Stimulated activated CD4-positive, alpha-beta T cell treated with anti-CD3 and anti-CD28 coated beads, TNF-alpha, amount 100 ng/mL, for 24 hours (primary cell): ENCODE data around the gene TCAIM.
"Not testable (repeated sequence)": the region's sequence is repeated elsewhere in the genome, so short reads cannot be mapped to it uniquely, and the experiment has no call there.

Experiments used
- DNase-seq, 3 experiments: peaks; one replicate each; pipeline ENCODE4 v3.0.0-alpha.2; 2020; ENCODE audit warnings: low read depth in 3 of 3

The TCAIM gene

GRCh38 chr3:44343421-44343820, 4.9 kb downstream of the TCAIM start:
- DNase-seq: no peak

DNA sequence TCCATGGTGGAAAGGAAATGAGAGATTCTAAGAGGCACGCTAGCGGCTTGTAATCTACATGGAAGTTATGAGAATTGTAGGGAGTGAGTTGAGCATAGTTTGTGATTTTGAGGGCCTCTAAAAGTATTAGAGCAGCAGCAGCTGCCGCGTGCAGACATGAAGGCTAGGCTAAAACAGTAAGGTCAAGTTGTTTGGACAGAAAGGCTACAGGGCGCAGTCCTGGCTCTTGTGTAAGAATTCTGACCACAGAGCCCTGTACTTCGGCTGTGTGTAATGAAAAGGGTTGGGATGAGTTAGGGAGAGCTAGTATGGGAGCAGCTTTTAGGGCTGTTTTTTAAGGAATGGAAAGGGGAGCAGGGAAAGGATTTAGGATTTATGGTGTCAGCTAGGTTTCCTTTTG, 8.0 kb downstream of the TCAIM start:
- not testable (repeated sequence) for DNase-seq

DNA sequence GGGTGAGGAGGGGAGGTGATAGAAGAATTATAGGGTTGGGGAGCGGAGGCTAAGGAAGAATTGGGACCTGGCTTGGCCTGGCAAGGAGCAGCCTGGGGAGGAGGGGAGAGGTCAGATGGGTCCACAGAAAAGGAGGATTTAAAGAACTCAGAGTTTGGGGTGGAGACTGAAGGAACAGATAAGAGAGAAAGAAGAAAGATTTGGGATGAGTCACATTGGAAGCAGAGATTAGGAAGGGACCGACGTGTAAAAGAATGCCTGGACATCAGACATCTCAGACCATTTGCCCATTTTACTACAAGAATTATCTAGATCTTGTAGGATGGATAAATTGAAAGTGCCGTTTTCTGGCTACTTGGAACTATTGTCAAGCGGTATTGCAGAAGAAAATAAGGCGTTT, 10.4 kb downstream of the TCAIM start:
- DNase-seq: no peak

DNA sequence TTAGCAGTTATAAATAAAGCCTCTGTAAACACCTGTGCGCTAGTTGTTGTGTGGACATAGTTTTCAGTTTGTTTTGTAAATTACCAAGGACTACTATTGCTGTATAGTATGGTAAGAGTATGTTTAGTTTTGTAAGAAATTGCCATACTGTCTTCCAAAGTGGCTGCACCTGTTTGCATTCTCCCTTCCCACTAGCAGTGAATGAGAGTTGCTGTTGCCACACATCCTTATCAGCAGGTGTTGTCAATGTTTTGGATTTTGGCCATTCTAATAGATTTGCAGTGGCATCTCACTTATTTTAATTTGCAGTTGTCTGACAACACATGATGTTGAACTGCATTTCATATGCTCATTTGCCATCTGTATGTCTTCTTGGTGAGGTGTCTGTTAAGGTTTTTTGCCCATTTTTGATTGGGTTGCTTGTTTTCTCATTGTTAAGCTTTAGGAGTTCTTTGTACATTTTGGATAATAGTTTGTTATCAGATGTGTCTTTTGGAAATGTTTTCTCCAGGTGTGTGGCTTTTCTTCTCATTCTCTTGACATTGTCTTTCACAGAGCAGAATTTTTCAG, 14.9 kb downstream of the TCAIM start:
- DNase-seq: no peak

DNA sequence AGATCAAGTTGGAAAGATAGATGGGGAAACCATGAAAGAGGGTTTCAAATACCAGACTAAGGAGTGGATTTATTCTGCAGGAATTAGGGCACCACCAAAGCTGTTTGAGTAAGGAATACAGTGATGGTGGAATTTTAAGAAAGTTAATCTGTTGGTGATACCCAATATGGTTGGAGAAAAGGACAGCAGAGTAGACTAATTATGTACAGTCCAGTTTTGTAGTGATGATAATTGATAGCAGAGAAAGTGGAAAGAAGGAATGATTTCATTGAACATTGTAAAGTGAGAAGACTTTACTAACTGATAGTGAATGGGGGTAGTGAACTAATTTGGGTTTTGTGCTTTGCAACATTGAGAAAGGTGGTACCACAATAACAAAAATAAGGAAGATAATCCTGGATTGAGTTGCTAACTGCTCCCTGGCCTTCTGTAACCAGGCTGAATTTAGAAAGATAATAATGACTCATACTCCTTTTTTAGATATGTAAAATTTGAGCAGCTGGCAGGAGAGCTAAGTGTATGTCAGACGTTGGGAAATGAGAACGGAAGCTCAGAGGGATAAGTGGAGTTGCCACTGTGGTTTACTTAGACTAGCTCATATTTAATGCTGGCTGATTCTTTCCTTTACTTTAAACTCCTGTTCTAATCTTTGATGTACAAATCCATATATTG, 16.9 kb downstream of the TCAIM start:
- DNase-seq: no peak

- no peak for DNase-seq
These were observed 20.7 kb downstream of the TCAIM start for GRCh38 chr3:44359146-44359751.

GRCh38 chr3:44363591-44363990, 25.0 kb downstream of the TCAIM start:
- DNase-seq: no peak

DNA sequence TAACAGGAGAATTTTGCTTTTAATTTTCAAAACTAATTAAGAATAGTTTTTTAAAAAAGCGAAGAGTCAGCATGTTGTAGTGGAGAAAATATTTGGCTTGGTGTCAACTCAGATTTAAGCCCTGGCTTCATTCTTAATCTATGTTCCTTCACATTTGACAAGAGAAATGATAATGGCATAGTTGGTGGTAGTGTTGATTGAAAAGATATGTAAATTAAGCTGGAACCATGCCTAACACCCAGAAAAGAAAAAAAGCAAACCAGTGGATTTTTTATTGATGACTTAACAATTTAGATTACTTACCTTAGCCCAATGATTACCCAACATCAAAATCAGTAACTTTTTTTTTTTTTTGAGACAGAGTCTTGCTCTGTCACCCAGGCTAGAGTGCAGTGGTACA, 27.4 kb downstream of the TCAIM start:
- no peak for DNase-seq

DNA sequence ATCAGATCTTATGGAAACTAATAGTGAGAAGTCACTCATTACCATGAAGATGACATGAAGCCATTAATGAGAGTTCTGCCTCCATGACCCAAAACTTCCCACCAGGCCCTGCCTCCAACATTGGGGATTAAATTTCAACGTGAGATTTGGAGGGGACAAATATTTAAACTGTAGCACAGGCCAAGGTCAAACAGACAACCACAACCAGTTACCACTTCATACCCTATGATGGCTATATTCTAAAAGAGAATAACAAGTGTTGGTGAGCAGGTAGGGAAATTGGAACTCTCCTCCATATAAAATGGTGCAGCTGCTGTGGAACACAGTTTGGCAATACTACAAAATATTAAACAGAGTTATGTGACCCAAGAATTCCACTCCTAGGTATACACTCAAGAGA, 36.9 kb downstream of the TCAIM start:
- no peak for DNase-seq

DNA sequence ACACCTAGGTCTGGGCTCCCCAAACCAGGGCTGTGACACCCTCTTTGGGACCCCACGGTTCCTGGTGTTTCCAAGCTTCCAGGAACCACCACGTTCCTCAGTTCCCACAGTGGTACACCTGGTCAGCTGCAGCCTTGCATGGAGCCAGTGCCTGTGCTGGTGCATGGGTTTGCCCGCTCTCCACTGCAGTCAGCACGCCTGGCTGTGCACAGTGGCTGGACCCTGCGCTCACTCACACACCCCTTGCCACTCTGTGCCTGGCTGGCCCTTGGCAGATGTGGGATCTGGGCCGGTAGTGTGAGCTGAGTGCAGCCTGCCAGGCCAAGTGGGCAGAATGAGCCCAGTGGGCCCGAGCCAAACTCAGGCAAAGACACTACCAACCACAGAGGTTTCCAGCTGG, 48.8 kb downstream of the TCAIM start:
- no peak for DNase-seq

- DNase-seq: no peak
These were observed 53.9 kb downstream of the TCAIM start for GRCh38 chr3:44392489-44392888.

DNA sequence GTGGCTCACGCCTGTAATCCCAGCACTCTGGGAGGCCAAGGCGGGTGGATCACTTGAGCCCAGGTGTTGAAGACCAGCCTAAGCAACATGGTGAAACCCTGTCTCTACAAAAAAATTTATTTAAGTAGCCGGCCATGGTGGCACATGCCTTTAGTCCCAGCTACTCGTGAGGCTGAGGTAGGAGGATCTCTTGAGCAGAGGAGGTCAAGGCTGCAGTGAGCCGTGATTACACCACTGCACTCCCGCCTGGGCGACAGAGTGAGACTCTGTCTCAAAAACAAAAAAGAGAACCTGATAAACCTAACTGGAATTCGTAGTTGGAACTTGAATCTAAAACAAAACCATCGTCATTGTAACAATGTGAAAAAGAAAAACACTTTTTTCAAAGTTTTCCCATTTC, 57.1 kb downstream of the TCAIM start:
- DNase-seq: no peak

DNA sequence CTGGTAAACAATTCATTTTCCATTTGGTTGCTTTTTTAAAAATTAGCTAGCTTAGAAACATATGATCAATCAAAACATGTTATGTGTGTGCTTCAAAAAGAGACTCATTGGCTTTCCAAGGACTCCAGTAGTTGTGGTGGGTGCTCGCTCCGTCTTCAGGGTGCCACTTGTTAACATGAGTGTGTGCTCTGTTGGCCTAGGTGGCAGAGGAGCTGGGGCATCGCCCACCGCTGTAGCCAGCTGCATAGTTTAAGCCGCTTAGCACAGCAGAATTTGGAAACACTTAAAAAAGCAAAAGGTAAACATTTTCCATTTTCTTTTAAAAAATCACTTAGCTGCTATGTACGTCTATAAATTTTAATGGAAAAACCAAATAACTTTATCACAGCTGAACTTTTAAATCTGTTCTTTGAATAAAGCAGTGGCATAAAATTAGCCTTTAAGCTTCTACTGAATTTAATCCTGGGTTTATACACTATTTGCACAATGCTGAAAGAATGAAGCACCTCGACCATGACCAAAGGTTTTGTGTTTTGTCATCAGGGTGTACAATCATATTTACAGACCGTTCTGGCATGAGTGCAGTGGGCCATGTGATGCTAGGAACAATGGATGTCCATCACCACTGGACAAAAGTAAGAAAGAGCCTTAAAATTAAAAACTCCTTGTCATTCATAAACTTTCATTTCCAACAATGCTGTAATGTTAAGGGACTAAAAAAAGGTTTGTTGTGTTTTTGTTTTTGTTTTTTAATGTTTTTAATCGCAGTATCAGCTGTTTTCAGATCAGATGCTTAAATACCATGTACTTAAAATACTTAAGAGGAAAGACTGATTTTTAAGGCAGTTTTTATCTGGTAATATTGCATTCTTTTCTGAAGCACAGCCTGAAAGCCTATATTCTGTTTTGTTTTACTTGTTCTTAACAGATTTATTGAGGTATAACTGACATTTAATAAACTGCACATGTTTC, 57.9 kb downstream of the TCAIM start:
- no peak for DNase-seq

DNA sequence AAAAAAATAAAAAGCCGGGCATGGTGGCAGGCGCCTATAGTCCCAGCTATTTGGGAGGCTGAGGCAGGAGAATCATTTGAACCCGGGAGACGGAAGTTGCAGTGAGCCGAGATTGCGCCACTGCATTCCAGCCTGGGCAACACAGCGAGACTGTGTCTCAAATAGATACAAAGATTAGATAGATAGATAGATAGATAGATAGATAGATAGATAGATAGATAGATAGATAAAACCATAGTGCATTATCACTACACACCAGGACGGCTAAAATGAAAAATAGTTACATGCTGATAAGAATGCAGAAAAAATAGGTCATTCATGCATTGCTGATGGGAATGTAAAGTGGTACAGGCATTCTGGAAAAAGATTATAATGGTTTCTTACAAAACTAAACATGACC, 59.7 kb downstream of the TCAIM start:
- not testable (repeated sequence) for DNase-seq

GRCh38 chr3:44398853-44399252, 60.3 kb downstream of the TCAIM start:
- no peak for DNase-seq

- DNase-seq: no peak
These were observed 62.2 kb downstream of the TCAIM start for GRCh38 chr3:44400771-44401170.

GRCh38 chr3:44402548-44402947, 64.0 kb downstream of the TCAIM start:
- no peak for DNase-seq

DNA sequence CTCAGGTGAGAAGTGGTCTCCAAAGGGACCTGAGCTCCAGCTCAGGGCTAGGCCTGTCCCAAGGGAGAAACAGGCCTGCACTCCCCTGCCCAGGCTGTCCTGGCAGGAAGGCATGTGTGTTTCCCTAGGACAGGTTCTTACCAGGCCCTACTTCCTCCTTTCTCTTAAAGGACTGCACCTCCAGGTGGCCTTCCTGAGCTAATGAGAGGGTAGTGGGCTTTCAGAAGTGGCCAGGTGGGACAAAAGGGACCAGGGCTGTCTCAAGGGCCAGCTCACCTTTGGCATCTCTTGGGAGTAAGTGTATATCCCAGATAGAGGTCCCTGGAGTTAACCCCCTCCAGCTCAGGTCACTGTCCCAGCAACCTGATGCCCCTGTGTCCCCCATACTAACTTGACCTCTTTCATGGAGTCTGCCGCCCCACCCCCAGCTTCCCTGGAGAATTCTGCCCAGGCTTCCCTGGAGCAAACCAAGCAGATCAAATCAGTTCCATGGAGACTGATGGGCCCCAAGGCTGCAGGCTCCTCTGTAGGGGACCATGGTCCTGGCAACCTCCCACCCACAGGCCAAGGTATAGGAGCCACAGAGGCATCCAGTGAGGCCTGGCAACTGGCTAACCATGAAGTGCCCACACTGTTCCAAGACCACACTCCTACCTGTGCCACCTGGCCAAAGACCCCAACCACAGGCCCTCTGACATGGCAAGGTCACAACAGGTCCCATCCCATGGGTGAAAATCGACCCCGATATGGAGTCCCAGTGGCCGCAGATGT, 71.3 kb downstream of the TCAIM start:
- no peak for DNase-seq

DNA sequence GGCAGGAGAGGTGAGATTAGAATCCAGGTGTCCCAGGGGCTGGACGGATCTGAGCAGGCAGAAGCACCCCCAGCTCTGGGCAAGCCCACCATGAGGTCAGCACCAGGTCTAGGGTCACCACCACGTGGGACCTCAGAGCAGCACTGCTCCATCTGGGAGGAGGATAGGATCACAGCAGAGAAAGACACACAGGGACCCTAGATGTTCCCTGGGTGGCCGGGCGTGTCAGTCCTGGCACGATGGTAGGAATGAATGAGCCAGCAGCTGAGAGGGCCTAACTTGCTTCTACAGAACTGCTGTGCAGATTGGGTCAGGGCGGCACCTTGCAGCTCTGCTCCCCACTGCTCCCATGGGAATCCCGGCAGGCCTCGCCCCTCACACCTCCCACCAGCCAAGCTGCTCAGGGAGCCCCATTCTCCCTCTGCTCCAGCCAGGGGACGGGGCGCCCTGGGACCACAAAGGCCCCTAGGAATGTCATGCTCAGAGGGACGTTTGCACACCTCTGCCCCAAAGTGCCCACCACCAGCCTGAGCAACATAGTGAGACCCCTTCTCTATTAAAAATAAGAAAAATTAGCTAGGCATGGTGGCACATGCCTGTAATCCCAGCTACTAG, 72.6 kb downstream of the TCAIM start:
- DNase-seq: no peak

- DNase-seq: no peak
These were observed 73.8 kb downstream of the TCAIM start for GRCh38 chr3:44412365-44412764.

DNA sequence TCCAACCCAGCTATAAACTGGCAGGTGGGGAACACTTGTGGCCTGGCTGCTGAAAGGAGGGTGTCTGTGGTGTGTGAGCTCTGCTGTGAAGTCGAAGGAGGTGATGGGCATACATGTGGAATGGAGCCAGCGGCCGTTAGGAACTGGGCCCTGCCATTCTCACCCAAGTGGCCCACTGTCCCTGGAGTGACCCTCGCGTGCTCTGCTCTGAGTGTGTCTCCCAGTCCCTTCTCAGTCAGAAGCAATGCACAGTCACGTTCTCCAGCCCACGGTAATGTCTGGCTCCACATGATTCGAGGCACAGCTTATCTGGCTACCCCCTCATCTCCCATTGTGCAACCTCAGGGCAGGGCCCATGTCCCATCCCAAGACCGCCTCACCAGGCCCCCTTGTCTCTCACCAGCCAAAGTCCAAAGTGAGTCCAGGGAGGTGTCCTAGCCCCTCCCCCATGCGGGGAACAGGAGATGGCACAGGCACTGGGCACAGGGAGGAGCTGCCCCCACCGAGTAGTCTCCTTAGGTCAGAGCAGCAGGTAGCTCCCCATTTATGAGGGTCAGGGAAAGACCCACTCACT, 76.0 kb downstream of the TCAIM start:
- DNase-seq: no peak
